SK-N-MC (cell line): Measurements from ENCODE around the gene LTN1.

Experiments
- EZH2 ChIP-seq: fragments of 200-600 bp; sonication (generic); IDR thresholded peaks from one replicate; pipeline ENCODE4 v1.6.1; 2017; ENCODE audit warnings: antibody characterized with exemption
- FOXP2 ChIP-seq: optimal IDR thresholded peaks from 2 replicates; pipeline ENCODE3; 2011; ENCODE audit warnings: mild to moderate bottlenecking, moderate library complexity; ENCODE audit not compliant: insufficient read depth; ENCODE audit errors: extremely low read length, control extremely low read depth
- POLR2AphosphoS5 ChIP-seq: IDR thresholded peaks from 2 replicates; pipeline ENCODE4 v1.6.1; 2012; ENCODE audit warnings: mild to moderate bottlenecking, low read depth, low read length, borderline replicate concordance

DNA sequence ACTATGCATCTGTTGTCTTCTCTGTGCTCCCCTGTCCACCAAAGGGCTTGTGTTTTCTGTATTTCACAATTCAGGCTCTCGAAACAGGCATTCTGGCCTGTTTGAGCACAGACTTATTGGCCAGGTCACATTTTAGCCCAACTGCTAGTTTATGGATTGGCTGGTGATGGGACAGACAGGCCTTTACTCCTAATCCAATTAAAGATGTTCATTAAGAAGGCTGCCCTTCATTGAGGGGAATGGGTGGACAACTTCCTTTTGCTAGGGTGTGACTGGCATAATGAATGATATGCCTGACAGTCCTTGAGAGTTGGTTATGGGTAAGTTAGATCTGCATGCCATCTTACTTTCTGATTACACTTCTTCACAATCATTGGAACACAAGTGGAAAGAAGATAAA, 86.4 kb downstream of the LTN1 start:
- TF ChIP-seq EZH2 = no peak
- TF ChIP-seq POLR2AphosphoS5 = no peak
- no peak for TF ChIP-seq FOXP2
